Immature natural killer cell (primary cell): ENCODE results near the gene LMX1A. TPM values are rescaled to one million over a fixed set of nuclear protein-coding genes. Genes with fewer than 3 reads are reported as not detected.

Experiments
- DNase-seq, 3 donors: peaks; one replicate each; pipeline ENCODE4 v3.0.0; 2022; ENCODE audit warnings: mixed read lengths in 1 of 3
- H3K27ac Mint-ChIP-seq, 6 donors: one replicate each; pipeline ENCODE4 v1.8.0; 2020; ENCODE audit warnings: mixed read lengths in 6 of 6, mild to moderate bottlenecking in 5 of 6, inconsistent platforms in 4 of 6, moderate library complexity in 3 of 6
- H3K27me3 Mint-ChIP-seq, 3 donors: one replicate each; pipeline ENCODE4 v1.8.0; 2020 to 2021; ENCODE audit warnings: low read depth in 3 of 3, mild to moderate bottlenecking in 3 of 3, mixed read lengths in 3 of 3, moderate library complexity in 3 of 3, inconsistent platforms in 1 of 3
- H3K36me3 Mint-ChIP-seq, 3 donors: one replicate each; pipeline ENCODE4 v1.8.0; 2020; ENCODE audit warnings: mixed read lengths in 3 of 3, inconsistent platforms in 2 of 3, mild to moderate bottlenecking in 2 of 3
- H3K4me1 Mint-ChIP-seq, 2 donors: one replicate each; pipeline ENCODE4 v1.8.0; 2020; ENCODE audit warnings: inconsistent platforms in 2 of 2, mild to moderate bottlenecking in 2 of 2, mixed read lengths in 2 of 2, moderate library complexity in 1 of 2
- H3K4me3 Mint-ChIP-seq, 5 donors: one replicate each; pipeline ENCODE4 v1.8.0; 2020; ENCODE audit warnings: mild to moderate bottlenecking in 5 of 5, mixed read lengths in 5 of 5, inconsistent platforms in 3 of 5, moderate library complexity in 3 of 5
- H3K9me3 Mint-ChIP-seq, 6 donors: one replicate each; pipeline ENCODE4 v1.8.0; 2020; ENCODE audit warnings: mild to moderate bottlenecking in 6 of 6, mixed read lengths in 6 of 6, inconsistent platforms in 4 of 6, moderate library complexity in 3 of 6
- polyA plus RNA-seq, 3 donors: library from polyadenylated mRNA; unstranded; fragments of 300-500 nt; fragmentation: Illumina TruSeq; gene quantifications; one replicate each; pipeline ENCODE4 v1.2.3, GENCODE V29; 2021

Gene LMX1A
- polyA plus RNA-seq, 3 donors from 2014 or later, result not detected

DNA sequence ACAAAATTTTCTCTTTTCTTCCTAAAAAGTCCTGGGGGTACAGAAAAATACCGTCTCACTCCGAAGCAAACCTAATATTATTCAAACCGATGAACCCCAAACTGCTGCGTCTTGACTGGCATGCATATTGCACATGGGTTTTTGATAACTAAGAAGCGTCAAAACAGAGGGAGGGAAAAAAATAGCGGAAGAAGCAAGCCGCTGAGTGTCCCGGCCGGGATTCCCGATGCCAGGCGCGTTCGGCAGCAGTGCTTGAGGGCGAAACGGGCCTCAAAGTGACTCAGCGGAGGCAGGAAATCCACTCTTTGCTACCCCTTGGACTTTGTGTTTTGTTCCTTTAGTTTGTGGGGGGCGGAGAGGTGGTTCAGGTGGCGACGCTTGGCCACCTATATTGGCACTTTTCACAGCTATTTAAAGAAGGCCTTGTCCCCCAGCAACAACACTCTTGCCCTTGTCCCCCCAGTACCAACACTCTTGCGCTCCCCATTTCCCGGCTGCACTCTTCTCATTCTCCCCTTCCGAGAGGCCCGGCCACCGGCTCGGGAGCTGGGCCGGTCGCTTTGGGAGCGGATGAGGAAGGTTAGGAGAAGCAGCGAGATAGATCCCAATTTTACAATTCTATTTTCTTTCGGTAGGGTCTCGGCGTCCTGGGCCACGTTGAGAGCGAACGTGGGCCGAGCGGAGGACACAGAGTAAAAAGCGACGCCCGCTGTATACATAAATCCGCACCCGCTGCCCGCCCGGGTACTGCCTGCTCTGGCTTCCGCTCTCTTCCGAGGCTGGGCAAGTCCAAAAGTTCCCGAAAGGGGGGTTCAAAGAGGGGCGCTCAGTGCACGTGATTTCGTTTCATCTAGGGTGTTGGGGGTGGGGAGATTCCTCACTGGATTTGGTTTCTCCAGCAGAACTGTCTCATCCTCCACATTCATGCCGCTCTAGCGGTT is 2.5 kb downstream of the LMX1A start:
- Mint-ChIP-seq H3K9me3 (peaks cover 0 to 5% (median 0%) of the 10 kb centered on the region in 6 donors), H3K27ac (no peak overlapping the region), H3K4me1 (no peaks in the 10 kb centered on the region), H3K4me3 (no peak overlapping the region), H3K27me3 (peaks cover 22 to 36% (median 33%) of the 10 kb centered on the region in 3 donors), H3K36me3 (no peaks in the 10 kb centered on the region)
- no peak for DNase-seq

DNA sequence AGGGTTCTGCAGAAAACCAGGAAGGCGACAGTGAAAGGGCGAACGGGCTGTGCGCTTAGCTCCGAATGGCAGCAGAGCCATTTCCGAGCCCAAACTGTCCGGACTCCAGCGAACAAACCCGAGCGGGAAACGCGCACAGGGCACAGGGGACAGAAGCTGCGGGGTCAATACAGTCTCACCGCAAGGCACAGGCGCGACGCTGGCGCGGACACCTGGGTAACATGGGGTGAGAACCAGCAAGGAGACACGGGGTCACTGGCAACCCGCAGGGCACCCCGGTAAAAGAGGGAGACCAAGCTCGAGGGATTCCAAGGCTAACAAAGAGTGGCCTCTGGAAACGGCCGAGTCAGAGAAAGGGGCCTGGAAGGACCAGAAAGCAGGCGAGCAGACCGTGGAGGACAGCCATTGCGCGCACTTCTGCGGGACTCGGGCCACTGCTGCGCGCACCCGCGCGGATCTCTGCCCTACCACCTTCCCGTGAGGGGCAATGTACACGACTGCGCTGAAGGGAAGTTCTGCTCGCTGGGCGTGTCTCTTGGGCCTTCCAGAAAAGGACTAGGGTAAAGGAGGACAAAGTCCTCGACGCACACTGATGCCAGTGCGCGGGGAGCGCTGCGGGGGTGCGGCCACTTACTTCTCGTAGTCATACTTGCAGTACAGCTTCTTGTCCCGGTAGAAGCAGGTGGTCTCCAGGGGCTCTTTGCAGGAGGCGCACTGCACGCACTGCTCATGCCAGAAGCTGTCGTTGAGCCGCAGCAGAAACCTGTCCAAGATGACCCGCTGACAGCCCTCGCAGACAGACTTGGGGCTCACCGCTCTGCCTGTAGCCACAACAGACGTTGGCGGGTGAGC is 3.8 kb downstream of the LMX1A start:
- Mint-ChIP-seq H3K36me3 (no peaks in the 10 kb centered on the region), H3K27ac (no peak overlapping the region)

DNA sequence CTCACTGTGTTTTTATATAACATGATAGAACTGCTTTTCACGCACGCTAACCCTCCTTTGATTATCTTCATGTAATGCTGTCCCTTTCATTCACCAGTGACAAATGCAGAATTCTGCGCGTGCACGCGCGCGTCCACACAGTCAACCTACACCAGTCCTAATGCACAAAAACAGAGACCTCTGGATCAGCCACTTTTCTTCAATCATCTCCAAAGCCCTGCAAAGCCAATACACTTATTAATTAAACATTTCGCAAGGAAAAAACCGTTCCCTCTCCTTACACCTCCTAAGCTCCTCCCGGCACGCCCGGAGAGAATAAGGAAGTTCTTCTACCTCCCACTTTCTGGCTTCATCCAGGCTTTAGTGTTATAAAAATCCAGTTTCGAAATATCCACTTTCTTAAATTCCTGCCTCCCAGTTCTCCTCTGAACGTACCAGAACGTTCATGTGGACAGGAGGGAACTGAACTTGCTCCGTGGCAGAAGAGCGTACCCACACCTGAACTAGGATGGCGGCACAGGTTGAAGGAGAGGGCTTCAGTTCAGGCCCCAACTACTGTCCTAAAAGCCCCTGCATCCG is 4.6 kb downstream of the LMX1A start:
- Mint-ChIP-seq H3K27ac (no peak overlapping the region), H3K36me3 (no peaks in the 10 kb centered on the region), H3K27me3 (peaks cover 16 to 35% (median 29%) of the 10 kb centered on the region in 3 donors), H3K9me3 (peaks cover 0 to 4% (median 0%) of the 10 kb centered on the region in 6 donors), H3K4me3 (no peak overlapping the region), H3K4me1 (no peaks in the 10 kb centered on the region)
- no peak for DNase-seq

More for the DNA sequence above, 3.8 kb downstream of the LMX1A start:
- H3K9me3 Mint-ChIP-seq, result peaks cover 0 to 4% (median 0%) of the 10 kb centered on the region in 6 donors
- DNase-seq, result no peak
- H3K4me3 Mint-ChIP-seq, result no peak overlapping the region
- H3K4me1 Mint-ChIP-seq, result no peaks in the 10 kb centered on the region
- H3K27me3 Mint-ChIP-seq, result peaks cover 17 to 36% (median 35%) of the 10 kb centered on the region in 3 donors

DNA sequence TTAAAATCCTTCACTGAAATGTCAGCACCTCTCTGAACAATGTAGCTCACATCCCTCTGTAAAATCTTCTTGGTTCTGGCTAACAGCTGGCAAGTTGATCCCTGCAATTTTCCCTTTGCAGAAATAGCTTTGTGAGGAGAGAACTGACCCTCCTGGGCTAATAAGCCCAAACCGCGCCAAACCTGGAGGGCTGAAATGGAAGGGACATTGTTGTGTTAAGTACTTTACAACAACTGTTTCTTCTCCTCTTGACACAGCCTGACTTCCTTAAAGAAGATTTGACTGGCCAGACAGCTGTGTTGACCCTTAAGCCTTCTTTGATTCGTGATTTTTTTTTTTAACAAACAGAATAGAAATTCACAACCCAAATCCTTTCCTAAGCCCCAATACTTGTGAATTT is 5.7 kb downstream of the LMX1A start:
- H3K4me3 Mint-ChIP-seq, result no peak overlapping the region
- peaks cover 0 to 4% (median 0%) of the 10 kb centered on the region in 6 donors for H3K9me3 Mint-ChIP-seq
- H3K4me1 Mint-ChIP-seq, result no peaks in the 10 kb centered on the region
- DNase-seq, result no peak
- H3K36me3 Mint-ChIP-seq, result no peaks in the 10 kb centered on the region
- H3K27me3 Mint-ChIP-seq, result peaks cover 16 to 37% (median 28%) of the 10 kb centered on the region in 3 donors
- no peak overlapping the region for H3K27ac Mint-ChIP-seq

DNA sequence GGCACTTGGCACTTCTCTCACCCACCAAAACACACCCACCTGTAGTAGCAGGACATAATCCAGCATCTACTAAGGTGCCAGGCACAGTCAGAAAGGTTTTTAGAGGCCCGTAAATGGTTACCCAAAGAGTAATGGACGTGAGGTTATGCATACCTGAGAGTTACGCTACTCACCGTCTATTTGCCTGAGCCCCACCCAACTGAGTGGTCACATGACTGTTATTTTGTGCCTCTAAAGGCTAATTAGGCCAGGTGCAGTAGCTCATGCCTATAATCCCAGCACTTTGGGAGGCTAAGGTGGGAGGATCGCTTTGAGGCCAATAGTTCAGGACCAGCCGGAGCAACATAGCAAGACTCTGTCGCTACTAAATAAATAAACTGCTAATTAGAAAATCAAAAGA is 11.0 kb downstream of the LMX1A start:
- DNase-seq, result no peak
- Mint-ChIP-seq H3K27ac (no peak overlapping the region), H3K27me3 (peaks cover 7 to 30% (median 17%) of the 10 kb centered on the region in 3 donors), H3K36me3 (no peaks in the 10 kb centered on the region), H3K4me3 (no peak overlapping the region), H3K4me1 (no peaks in the 10 kb centered on the region), H3K9me3 (peaks cover 0 to 5% (median 0%) of the 10 kb centered on the region in 6 donors)

DNA sequence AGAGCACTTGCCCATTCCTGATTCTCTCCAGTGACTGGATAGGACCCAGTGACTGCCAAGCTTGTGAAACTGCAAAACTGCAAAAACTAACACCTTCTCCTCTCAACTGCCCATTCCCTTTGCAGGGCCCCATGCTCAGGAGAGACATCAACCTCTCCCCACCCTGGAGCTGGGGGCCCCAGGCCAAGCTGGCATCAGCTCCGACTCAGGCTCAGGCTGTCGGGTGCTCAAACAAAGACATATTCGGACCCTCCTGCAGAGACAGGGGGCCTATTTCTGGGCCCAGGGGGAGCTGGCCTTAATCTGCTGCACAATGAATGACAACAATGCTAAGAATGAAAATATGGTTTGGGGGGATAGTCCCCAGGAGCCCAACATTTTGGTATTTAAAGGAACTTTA is 11.8 kb downstream of the LMX1A start:
- Mint-ChIP-seq H3K4me3 (no peak overlapping the region), H3K27me3 (peaks cover 10 to 33% (median 12%) of the 10 kb centered on the region in 3 donors), H3K27ac (no peak overlapping the region), H3K9me3 (peaks cover 0 to 6% (median 0%) of the 10 kb centered on the region in 6 donors), H3K4me1 (no peaks in the 10 kb centered on the region), H3K36me3 (no peaks in the 10 kb centered on the region)
- DNase-seq, result no peak

DNA sequence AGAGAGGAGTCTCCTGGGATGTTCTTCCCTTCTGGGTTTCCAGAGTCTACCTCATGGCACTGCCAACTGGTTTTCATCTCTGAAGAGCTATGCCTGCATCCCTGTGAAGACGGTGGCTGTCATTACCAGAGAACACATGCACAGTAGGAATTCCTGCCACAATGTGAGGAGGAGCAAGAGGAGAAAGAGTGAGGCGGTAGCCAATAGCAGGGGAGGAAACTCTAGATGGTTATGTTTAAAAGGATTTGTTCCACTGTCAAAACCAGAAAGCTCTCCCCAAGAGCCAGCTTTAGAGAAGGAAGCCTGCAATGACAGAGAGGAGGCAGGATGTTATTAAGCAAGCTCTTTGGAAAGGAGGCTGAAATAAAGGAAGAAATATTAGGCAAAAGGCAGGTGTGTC is 12.3 kb downstream of the LMX1A start:
- no peak for DNase-seq
- Mint-ChIP-seq H3K36me3 (no peaks in the 10 kb centered on the region), H3K27ac (no peak overlapping the region), H3K9me3 (peaks cover 0 to 6% (median 0%) of the 10 kb centered on the region in 6 donors), H3K4me1 (no peaks in the 10 kb centered on the region), H3K4me3 (no peak overlapping the region), H3K27me3 (peaks cover 10 to 33% (median 13%) of the 10 kb centered on the region in 3 donors)

DNA sequence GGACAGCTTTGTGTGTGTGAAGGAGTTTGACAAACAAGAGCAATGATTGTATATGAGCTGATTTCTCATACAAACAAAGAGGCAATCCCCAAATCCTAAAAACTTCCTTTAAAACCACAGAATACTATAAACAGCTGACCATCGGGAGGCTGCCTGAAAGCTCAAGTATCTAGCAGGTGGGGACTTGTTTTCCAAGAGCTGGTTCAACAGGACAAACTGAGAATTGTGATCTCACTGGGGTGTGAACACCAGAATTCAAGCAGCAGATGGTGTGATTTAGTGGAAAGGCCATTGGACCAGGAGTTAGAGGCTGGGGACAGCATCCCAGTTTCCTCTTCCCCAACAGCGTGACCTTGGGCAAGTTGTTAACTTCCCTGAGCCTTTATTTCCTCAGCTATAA is 13.9 kb downstream of the LMX1A start:
- Mint-ChIP-seq H3K27ac (no peak overlapping the region), H3K36me3 (no peaks in the 10 kb centered on the region), H3K4me3 (no peak overlapping the region), H3K9me3 (peaks cover 0 to 6% (median 0%) of the 10 kb centered on the region in 6 donors), H3K4me1 (no peaks in the 10 kb centered on the region), H3K27me3 (peaks cover 10 to 25% (median 16%) of the 10 kb centered on the region in 3 donors)
- no peak for DNase-seq

DNA sequence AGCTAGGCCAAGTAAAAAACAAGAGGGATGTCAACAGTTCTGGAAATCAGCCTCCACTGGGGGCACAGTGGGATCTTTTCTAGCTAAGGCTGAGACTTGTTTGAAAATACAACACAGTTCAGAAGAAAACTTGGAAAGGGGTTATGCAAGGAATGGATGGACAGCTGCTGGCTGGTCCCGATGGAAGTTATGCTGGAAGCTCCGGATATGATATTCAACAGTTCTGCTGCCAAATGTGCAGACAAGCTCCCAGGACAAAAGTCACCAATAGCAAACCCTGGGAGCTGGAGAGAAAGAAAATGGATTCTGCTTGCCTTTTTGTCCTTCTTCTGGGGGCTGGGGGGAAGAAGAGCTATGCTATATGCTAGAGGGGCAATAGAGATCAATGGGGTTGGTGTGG is 14.3 kb downstream of the LMX1A start:
- H3K27ac Mint-ChIP-seq, result no peak overlapping the region
- H3K9me3 Mint-ChIP-seq, result peaks cover 0 to 6% (median 0%) of the 10 kb centered on the region in 6 donors
- no peaks in the 10 kb centered on the region for H3K36me3 Mint-ChIP-seq
- no peak for DNase-seq
- no peaks in the 10 kb centered on the region for H3K4me1 Mint-ChIP-seq
- H3K27me3 Mint-ChIP-seq, result peaks cover 10 to 25% (median 14%) of the 10 kb centered on the region in 3 donors
- no peak overlapping the region for H3K4me3 Mint-ChIP-seq

DNA sequence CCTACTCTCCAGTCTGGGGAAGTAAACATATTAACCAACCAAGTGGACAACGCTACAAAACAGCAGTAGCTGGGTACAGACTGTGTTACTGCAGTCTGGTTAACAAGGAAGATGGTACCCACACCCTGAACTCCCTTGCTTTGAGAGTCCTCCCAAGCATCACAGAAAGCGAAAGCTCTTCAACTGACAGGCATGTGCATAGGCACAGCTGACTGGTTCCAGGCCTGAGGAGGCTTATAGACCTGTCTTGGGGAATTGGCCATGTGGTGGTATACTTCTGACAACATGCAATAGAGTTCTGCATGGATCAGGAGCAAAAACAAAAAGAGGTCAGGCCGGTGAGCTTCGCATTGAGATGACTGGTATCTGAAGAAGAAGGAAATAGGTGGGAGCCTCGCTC is 17.4 kb downstream of the LMX1A start:
- no peak overlapping the region for H3K27ac Mint-ChIP-seq
- H3K4me1 Mint-ChIP-seq, result no peaks in the 10 kb centered on the region
- no peaks in the 10 kb centered on the region for H3K36me3 Mint-ChIP-seq
- H3K9me3 Mint-ChIP-seq, result peaks cover 0 to 6% (median 0%) of the 10 kb centered on the region in 6 donors
- no peak overlapping the region for H3K4me3 Mint-ChIP-seq
- DNase-seq, result no peak
- H3K27me3 Mint-ChIP-seq, result peaks cover 8 to 13% (median 12%) of the 10 kb centered on the region in 3 donors

DNA sequence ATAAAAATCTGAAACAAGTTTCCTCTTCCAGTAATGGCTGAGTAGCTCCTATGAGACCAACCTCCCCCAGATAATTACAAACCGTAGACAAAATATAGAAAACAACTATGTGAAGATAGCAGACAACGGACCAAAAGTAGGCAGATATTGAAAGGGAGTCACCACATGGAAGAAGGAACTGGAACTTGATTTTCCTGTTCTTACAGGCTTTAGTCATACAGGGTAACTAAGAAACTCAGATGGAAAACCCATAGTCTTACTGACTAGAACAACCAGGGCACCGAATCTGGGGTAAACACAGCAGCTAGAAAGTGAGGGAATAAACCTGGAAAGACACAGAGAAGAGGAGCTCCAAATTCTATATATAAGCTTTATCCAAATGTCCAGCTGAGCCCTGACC is 26.0 kb downstream of the LMX1A start:
- Mint-ChIP-seq H3K36me3 (no peaks in the 10 kb centered on the region), H3K4me1 (no peaks in the 10 kb centered on the region), H3K4me3 (no peak overlapping the region), H3K27me3 (peaks cover 0 to 18% (median 2%) of the 10 kb centered on the region in 3 donors), H3K9me3 (peaks cover 0 to 2% (median 0%) of the 10 kb centered on the region in 6 donors), H3K27ac (no peak overlapping the region)
- DNase-seq, result no peak

DNA sequence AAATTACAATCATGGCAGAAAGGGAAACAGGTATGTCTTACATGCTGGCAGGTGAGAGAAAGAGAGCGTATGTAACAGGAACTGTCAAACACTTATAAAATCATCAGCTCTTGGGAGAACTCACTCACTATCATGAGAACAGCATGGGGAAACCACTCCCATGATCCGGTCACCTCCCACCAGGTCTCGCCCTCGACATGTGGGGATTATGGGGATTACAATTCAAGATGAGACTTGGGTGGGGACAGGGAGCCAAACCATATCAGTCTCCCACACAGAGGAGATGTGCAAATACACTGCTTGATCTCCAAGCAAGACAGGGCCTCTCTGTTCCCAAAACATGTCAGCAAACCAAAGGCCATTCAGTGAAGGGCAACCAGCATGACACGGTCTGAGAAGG is 27.4 kb downstream of the LMX1A start:
- peaks cover 0 to 21% (median 2%) of the 10 kb centered on the region in 3 donors for H3K27me3 Mint-ChIP-seq
- H3K4me3 Mint-ChIP-seq, result no peak overlapping the region
- peaks cover 0 to 2% (median 0%) of the 10 kb centered on the region in 6 donors for H3K9me3 Mint-ChIP-seq
- no peak for DNase-seq
- no peaks in the 10 kb centered on the region for H3K4me1 Mint-ChIP-seq
- no peak overlapping the region for H3K27ac Mint-ChIP-seq
- no peaks in the 10 kb centered on the region for H3K36me3 Mint-ChIP-seq

DNA sequence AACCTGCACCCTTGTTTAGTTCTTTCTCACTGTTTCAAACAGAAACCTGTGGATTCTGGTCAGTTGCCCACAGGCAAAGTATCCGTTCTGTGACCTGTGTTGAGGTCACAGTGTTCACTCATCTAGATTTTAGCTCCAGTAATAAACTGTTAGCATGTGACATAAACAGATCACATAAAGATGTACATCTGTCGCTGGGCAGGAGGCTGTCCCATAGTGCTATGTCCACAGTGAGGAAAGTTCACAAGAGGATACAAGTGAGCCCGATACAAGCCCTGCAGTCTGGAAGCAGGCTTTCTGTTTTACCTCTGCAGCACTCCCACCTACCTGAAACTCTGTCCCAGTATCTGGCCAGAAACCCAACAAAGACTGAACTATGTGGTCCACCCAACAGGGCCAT is 28.4 kb downstream of the LMX1A start:
- peaks cover 0 to 24% (median 2%) of the 10 kb centered on the region in 3 donors for H3K27me3 Mint-ChIP-seq

More for the DNA sequence above, 28.4 kb downstream of the LMX1A start:
- Mint-ChIP-seq H3K9me3 (peaks cover 0 to 3% (median 0%) of the 10 kb centered on the region in 6 donors), H3K27ac (no peak overlapping the region), H3K36me3 (no peaks in the 10 kb centered on the region), H3K4me3 (no peak overlapping the region), H3K4me1 (no peaks in the 10 kb centered on the region)
- DNase-seq, result no peak
